Cardiac fibroblast (primary cell): ENCODE results near the gene GNGT2.

Experiments
- DNase-seq, 2 donors: peaks; one replicate each; pipeline versions ENCODE4 v3.0.0 to v3.0.0-alpha.2; 2010; ENCODE audit warnings: low read depth in 2 of 2
- H3K4me3 ChIP-seq, 2 donors: replicated peaks in 1 of 2; 1 replicate in 1 of 2; 2 replicates in 1 of 2; pipeline ENCODE4 v1.5.1; 2011; ENCODE audit warnings: low read depth in 2 of 2, low read length in 2 of 2, mild to moderate bottlenecking in 2 of 2, moderate library complexity in 1 of 2
- TF ChIP-seq, protein P1 (sequence below): IDR thresholded peaks from one replicate; pipeline ENCODE4 v1.5.1; 2011; ENCODE audit warnings: low read depth, mild to moderate bottlenecking, low read length, inconsistent platforms

The GNGT2 gene

DNA sequence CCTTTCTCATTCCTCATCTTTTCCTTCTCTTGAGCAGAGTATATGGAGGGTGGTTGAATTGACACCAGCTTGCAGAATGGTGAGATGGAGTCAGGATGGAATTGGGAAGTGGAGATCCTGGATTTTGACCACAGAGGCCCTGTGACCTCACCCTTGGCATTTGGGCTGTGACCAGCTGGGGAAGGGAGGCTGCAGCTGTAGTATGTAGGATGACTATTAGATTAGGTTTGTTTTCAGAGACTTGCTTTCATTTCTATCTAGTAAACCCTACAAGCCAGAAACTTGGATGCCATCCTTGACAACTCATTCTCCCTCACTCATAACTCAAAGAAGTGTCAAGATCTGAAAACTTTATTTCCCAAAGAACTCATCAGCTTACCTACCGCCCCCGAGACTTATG, 5.9 kb downstream of the GNGT2 start:
- H3K4me3 ChIP-seq, result no peak overlapping the region
- TF ChIP-seq, protein P1, sequence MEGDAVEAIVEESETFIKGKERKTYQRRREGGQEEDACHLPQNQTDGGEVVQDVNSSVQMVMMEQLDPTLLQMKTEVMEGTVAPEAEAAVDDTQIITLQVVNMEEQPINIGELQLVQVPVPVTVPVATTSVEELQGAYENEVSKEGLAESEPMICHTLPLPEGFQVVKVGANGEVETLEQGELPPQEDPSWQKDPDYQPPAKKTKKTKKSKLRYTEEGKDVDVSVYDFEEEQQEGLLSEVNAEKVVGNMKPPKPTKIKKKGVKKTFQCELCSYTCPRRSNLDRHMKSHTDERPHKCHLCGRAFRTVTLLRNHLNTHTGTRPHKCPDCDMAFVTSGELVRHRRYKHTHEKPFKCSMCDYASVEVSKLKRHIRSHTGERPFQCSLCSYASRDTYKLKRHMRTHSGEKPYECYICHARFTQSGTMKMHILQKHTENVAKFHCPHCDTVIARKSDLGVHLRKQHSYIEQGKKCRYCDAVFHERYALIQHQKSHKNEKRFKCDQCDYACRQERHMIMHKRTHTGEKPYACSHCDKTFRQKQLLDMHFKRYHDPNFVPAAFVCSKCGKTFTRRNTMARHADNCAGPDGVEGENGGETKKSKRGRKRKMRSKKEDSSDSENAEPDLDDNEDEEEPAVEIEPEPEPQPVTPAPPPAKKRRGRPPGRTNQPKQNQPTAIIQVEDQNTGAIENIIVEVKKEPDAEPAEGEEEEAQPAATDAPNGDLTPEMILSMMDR, result no peak
- no peak for DNase-seq

DNA sequence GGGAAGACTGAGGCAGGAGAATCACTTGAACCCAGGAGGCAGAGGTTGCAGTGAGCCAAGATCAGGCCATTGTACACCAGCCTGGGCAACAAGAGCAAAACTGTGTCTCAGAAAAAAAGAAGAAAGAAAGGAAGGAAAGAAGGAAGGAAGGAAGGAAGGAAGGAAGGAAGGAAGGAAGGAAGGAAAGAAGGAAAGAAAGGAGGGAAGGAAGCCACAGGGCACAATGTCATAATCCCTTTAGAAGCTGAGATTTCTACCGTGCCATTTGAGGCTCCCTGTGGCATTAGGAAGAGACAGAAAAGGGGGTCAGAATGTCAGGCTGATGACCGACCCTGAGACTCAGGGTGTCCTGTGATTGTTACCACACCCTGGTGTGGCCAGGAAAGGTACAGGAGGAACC, 6.6 kb downstream of the GNGT2 start:
- no peak overlapping the region for H3K4me3 ChIP-seq
- DNase-seq, result no peak
- TF ChIP-seq, protein P1, result no peak

DNA sequence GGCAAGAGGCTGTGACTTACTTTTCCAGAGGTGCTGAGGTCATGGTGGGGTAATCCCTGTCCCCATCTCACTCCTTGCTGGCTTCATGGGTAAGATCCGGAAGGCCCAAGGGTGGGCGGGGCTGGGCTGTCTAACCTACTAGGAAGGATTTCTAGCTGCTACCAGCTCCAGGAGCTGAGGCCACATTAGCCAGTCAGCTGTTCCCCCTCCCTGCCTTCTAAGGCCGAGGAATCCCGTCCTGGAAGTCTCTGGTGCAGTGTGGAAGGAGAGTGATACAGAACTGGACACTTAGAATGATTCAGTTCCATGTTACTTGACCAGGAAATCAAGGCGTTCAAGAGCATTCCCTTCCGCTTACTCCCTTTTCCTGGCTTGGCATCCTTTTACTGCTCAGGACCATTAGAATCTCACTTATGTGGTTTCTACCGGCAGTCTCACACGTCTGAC, 8.9 kb downstream of the GNGT2 start:
- H3K4me3 ChIP-seq, result no peak overlapping the region
- TF ChIP-seq, protein P1, result no peak
- DNase-seq, result peak; percentile 61 to 69

DNA sequence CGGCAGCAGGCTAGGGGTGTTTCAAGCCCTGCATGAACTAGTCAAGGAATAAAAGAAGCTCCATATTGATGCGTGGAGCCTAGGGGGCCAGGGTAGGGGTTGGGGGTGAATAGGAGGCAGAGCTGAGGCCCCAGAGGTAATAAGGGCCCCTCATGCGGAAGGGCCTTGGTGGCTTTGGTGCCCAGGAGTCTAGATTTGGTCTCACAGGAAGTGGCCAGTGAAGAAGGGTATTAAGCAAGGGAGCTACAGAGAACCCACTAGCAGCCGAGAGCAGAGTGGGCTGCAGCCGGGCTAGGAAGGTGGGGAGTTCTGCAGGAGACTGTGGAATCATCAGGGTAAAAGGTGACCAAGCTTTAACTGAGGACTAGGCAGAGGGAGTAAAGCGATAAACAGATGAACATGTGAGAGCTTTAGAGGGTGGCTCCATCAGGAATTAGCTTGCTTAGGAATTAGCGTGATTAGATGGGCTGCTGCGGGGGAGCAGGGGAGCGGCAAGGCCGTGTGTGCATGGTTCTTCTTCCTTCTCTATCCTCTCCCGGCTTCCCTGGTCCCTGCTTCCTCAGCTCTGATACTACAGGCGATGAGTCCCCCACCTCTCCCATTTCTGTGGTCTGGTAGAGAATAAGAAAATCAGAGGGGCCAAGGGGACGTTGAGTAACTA, 9.8 kb downstream of the GNGT2 start:
- no peak overlapping the region for H3K4me3 ChIP-seq
- DNase-seq, result no peak
- TF ChIP-seq, protein P1, result no peak

DNA sequence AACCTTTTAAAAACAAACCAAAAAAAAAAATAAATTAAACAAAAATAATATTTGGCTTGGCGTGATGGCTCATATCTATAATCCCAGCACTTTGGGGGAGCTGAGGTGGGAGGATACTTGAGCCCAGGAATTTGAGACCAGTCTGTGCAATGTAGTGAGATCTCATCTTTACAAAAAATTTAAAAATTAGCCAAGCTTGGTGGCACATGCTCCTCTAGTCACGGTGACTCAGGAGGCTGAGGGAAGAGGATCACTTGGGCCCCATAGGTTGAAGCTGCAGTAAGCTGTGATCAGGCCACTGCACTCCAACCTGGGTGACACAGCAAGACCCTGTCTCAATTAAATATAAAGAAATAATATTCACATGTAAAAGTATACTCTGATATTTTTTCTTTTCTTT, 12.2 kb downstream of the GNGT2 start:
- DNase-seq, result no peak
- TF ChIP-seq, protein P1, result no peak

DNA sequence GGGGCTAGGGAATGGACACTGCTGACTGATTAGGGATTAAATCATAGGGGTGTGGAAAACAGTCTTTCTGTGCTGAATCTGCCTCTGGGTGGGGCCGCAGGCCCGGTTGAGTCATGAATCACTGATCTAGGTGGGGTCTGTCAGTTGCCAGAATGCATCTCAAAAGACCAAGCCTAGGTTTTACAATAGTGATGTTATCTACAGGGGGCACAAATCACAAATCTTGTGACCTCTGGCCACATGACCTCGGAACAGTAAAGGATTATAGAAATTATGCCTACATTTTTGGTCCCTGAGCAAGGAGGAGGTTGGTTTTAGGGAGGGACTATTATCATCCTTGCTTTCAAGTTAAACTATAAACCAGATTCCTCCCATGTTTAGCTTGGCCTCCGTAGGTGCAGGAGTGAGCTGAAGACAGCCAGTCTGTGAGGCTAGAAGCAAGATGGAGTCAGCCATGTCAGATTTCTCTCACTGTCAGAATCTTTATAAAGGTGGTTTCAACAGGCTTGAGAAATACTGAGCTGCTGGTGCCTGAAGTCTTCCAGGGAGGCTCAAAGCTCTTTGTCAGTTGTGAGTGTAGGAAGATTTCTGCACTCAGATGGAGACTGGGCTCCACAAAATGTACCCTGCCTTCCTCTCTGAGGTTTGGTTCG, 12.9 kb downstream of the GNGT2 start:
- TF ChIP-seq, protein P1, result no peak
- peak in 1 of 2 donors; percentile 30 for DNase-seq

More for the DNA sequence above, 12.2 kb downstream of the GNGT2 start:
- H3K4me3 ChIP-seq, result no peak overlapping the region

More for the DNA sequence above, 12.9 kb downstream of the GNGT2 start:
- H3K4me3 ChIP-seq, result no peak overlapping the region
